ENCODE data around the gene RNF157.
"Not testable (repeated sequence)": the region's sequence is repeated elsewhere in the genome, so short reads cannot be mapped to it uniquely, and the experiment has no call there.

The RNF157 gene

GRCh38 chr17:76252967-76253766, 12.9 kb upstream of the RNF157 start:
- DNase-seq = not testable (repeated sequence)

GRCh38 chr17:76252040-76252954, 12.0 kb upstream of the RNF157 start:
- DNase-seq = no peak

DNA sequence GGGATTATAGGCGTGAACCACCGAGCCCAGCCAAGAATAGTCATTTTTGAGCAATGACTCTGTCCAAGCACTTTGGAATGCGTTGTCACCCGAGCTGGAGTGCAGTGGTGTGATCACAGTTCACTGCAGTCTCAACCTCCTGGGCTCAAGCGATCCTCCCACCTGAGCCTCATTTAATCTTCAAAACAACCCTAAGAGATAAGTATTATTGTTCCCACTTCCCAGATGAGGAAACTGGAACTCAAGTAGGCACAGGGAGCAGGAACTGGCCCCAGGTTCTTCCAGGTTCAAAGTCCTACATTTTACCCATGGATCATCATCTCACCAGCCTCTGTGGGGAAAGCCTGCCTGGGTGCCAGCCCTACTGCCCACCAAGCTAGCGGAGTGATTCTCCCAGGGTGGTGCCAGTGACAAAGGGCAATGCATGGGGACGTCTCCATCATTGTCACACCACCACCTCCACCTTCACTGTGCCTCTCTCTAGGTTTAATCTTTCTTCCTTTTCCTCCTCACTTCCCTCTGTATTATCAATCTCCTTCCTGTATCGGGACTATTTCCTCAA, 11.3 kb upstream of the RNF157 start:
- DNase-seq = no peak

DNA sequence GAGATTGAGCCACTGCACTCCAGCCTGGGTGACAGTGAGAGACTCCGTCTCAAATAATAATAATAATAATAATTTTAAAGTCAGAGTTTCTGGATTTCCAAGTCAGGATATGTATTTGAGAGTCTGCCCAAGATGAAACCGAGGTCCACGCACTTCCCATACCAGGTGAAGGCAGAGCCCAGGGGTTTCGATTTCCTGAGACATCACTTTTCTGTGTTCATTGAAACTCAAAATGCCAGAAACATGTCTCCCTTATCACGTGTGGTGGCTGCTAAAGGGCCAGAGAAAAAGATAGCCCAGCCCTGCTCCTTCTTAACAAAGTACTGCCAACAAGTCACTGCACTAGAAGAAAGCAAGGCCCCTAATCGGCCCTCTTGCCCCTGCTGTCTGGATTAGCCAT, 9.8 kb upstream of the RNF157 start:
- no peak for DNase-seq

DNA sequence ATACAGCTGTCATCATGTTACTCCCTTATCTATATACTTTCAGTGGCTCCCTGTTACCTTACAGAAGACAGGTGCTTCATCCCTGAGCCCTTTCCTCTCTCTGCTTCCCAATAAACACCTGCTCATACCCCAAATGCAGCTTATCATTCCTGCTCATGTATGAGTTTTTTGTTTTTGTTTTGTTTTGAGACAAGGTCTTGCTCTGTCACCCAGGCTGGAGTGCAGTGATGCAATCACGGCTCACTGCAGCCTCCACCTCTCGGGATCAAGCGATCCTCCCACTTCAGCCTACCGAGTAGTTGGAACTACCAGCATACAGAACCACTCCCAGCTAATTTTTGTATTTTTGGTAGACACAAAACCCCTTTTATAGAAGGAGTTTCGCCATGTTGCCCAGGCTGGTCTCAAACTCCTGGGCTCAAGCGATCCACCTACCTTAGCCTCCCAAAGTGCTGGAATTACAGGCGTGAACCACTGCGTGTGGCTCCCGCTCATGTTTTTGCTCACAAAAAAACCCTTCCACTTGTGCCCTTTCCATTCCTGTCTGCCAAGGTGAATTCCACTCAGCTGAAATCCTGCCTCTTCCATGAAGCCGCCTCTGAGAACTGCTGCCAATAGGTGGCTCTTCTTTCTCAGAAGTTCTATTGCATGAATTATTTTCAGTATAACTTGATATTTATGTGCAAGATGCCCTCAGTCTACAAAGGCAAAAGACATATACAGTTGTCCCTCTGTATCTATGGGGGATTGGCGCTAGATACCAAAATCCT, 7.9 kb upstream of the RNF157 start:
- no peak for DNase-seq

GRCh38 chr17:76247304-76247703, 7.0 kb upstream of the RNF157 start:
- DNase-seq = no peak

DNA sequence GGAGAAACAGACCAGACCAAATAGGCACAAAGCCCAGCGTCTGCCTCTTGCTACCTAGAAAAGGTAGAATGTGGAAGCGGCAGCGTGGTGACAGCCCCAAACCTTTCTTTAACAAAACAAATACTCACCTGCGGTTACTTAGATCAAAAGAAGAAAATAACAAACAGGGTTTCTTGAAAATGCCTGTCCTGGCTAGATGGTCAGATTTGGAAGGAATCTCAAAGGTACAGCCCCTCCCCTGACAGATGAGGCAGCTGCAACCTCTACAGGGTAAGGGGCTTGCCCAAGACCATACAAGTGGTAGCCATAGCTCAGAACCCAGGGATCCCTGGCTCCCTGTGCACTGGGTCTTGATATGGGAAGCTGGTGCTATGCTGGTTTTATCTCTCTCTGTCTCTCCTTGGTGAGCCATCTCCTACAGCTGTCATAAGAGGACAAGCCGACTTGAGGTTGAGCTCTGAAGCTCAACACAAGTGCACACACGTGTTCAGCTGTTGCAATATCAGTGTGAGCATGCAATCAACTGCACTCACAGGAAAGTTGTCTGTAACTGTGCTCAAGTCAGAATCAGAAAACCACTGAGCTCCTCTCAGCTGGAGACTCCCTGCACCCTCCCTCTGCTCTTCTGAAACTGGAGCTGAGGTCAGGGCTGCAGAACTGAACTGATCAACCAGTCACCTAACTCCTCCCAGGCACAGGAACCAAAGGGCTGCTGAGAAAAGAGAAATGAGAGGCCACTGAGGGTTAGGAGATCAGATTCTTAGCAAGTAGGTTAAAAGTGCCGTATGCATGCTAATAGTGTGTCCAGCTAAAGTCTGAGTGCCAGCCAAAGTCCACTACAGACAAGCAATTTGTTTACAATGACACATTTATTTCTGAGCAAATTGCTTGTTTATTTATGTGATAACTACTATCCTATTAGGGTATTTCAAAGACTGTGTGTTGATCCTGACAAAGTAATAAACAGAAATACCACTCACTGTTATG, 6.1 kb upstream of the RNF157 start:
- no peak for DNase-seq

DNA sequence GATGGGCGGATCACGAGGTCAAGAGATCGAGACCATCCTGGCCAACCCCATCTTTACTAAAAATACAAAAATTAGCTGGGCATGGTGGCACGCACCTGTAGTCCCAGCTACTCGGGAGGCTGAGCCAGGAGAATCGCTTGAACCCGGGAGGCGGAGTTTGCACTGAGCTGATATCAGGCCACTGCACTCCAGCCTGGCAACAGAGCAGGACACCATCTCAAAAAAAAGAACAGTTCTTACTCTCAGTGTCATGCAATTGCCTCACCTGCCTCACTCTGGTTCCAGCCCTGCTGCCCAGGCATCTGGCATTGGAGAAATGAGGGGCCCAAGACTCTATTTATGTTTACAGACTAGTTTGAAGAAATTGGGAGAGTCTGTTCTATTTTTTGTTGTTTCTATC, 4.4 kb upstream of the RNF157 start:
- DNase-seq = not testable (repeated sequence)

DNA sequence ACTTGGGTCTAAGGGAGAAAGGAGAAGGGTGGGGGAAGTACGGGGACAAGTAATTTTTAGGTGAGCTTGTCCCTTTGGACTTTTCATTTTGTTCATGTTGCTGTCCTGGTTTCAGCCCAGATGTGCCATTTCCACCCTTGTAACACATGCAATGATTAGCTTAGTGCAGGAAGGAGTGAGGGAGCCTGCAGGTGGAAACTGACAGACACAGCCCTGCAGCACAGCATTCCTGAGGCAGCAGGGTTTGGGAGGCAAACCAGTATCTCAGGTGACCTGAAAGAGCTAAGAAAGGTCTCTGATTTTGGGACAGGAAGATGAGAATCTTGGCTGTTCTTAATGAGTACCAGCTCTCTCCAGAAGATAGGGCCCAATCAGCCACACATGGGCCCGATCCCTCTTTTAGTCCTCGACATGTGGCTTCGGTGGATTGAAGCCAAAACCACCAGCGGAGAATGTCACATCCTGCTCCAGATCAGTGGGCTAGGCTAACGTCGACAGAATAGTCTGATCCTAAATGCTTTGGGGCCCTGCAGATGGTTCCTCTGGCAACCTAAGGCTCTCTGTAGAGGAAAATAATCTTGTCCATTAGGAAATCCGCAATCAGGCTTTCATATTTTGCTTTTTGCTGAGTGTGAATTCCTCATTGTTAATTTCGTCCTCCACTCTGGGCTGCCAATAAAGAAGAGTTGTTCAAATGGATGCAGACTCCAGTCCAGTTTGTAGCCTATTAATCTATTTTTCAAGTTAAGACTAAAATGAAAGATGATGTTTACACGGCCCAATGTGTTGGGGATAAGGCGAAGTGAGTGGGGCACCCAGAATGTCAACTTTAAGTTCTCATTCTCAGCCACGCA, 3.8 kb upstream of the RNF157 start:
- DNase-seq = no peak

DNA sequence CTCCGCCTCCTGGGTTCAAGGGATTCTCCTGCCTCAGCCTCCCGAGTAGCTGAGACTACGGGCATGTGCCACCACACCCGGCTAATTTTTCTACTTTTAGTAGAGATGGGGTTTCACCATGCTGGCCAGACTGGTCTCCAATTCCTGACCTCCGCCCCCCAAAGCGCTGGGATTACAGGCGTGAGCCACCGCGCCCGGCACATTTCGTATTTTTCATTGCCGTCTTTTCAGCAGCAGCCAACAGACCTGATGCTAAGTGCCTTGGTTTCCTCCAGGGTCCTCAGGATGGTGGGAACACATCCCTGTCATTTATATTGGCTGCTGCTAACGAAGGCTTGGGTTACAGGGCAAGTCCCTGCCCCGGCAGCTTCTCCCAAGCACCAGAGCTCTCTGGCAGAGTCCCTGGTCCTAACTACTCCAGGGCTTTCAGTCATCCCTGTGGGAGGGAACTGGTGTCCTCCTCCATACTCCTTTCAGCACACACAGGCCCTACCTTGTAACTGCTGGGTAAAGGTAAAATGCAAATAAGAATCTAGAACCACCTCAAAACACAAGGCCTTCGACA, 1.5 kb upstream of the RNF157 start:
- no peak for DNase-seq

DNA sequence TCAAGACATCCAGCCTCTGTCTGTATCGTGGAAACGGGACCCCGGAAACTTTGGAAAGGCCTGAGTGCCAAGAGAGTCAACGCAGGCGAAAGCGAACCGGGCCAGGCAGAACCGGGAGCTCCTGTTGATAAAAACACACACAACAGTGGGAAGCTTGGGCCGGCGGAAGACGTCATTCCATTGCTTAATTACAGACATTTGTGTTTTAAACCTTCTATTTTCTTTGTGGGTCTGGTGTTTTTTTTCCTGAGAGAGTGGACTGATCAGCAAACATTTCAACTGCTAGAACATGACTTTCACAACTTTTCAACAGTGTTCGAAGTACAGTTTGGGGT, 878 bp upstream of the RNF157 start:
- no peak for DNase-seq

DNA sequence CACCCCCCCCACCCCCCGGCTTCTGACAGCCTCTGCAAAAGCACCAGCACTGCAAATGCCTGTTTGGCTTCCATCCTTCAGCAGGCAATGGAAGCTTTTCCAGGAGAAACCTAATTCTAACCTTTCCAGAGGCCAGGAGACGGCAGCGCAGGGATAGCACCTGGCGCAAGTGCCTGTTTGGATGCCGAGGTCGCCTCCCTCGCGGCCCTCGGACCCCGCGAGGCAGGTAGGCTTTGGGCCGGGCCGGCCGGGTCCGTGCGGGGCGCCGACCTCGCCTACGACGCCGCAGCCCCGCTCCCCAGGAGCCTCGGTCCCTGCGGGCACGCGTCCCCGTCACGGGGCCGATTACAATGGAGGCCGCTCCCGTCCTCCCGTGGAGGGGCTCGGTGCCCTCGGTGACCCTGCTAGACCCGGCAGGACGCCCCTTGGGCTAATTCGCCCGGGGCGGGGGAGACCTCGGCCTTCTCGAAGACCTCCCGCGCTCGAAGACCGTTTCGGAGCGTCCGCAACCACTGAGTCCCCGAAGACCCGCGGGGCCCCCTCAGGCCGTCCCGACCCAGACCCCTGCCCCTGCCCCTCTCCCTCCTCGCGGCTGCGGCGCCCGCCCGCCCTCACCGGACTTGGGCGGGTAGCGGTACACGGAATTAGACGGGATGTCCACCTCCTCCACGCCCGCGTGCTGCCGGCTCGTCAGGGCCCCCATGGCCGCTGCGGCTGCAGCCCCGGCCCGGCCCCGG, 587 bp downstream of the RNF157 start:
- DNase-seq = no peak

DNA sequence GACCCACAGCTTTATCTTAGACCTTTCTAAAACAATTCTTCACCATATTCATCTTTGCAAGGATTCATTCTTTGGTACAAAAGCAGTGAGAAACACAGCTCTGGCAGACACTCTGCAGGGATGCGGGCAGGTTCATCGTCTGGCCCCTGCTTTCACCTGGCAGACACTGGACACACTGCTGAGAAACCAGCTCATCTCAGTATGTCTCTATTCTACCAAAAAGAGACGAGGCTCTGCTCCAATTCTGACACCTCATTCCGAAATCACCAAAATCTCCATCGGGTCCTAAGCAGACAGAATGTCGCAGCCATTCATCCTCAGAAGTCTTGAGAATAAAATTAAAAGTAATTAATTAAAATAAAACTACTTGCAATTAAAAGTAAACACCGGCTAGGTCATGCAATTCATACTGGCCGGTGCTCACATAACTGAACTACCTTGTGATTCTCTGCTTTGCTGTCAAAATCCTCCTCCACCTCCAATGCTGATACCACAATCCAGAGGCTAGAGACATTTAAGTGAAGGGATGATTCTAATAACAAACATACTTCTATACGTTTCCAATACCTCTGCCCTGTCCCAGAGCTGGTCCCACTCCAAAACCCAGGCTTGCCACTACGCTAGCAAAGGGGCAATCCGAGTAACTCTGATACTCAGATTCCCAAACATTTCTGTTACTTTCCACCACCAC, 1.3 kb downstream of the RNF157 start:
- DNase-seq = no peak

GRCh38 chr17:76237859-76238313, 2.4 kb downstream of the RNF157 start:
- DNase-seq = no peak

GRCh38 chr17:76236603-76237002, 3.7 kb downstream of the RNF157 start:
- no peak for DNase-seq

DNA sequence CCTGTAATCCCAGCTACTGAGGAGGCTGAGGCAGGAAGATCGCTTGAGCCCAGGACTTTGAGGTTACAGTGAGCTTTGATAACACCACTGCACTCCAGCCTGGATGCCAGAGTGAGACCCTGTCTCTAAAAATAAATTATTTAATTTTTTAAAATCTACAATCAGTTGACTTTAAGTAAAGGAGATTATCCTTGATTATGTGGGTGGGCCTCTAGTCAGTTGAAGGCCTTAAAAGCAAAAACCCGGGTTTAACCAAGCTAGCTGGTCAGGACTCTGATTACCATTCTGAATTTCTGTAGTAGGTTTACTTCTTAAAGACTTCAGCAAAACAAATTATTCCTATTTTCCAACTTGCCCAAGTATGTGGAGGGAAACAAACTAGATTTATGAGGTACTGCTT, 4.4 kb downstream of the RNF157 start:
- DNase-seq = no peak

GRCh38 chr17:76234354-76234679, 6.0 kb downstream of the RNF157 start:
- no peak for DNase-seq

DNA sequence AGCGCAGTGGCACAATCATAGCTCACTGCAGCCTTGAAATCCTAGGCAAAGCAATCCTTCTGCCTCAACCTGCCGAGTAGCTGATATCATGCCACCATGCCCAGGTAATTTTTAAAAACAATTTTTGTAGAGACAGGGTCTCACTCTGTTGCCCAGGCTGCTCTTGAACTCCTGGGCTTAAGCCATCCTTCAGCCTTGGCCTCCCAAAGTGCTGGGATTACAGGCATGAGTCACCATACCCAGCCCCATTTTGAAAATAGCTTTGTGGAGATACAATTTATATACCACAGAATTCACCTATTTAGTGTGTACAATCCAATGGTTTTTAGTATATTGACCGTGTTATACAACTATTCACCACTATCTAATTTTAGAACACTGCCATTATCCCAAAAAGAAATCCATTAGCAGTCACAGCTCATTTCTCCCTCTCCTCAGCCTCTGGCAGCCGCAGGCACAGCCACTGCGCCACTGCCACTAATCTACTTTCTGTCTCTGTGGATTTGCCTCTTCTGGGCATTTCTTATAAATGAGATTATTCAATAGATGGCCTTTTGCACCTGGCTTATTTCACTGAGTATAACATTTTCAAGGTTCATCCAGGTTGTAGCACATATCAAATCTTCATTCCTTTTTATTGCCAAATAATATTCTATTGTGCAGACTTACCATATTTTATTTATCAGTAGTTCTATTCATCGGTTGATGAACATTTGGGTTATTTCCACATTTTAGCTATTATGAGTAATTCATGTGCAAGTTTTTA, 6.5 kb downstream of the RNF157 start:
- DNase-seq = no peak

All from effector CD8-positive, alpha-beta T cell (primary cell).